ENCODE measurements around the gene CLEC10A. TPM values are rescaled to one million over a fixed set of nuclear protein-coding genes. Genes with fewer than 3 reads are reported as not detected.
"Not testable (repeated sequence)": the region's sequence is repeated elsewhere in the genome, so short reads cannot be mapped to it uniquely, and the experiment has no call there.

CLEC10A gene
- polyA plus RNA-seq, 3 donors, result 1.2 to 1.9 (median 1.6) TPM

DNA sequence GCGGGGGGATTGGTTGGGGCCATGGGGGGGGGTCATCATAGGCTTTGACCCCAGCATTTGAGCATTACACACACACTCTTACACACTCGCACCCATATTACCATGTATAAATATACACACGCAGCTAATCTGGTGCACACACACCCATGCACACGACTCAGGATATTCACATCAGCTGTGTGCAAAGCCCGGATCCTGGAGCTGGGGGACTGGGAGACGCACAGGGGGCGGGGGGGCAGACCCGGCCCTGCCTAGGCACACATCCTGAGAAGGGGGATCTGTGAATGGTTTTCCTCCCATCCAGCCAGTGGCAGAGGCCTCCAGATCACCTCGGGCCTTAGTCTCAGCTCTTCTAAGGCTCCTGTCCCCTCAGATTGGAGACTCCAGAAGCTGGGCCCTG is 28.9 kb upstream of the CLEC10A start:
- no peak for DNase-seq (ENCODE audit: low read depth in 3 of 3, low spot score in 2 of 3)

DNA sequence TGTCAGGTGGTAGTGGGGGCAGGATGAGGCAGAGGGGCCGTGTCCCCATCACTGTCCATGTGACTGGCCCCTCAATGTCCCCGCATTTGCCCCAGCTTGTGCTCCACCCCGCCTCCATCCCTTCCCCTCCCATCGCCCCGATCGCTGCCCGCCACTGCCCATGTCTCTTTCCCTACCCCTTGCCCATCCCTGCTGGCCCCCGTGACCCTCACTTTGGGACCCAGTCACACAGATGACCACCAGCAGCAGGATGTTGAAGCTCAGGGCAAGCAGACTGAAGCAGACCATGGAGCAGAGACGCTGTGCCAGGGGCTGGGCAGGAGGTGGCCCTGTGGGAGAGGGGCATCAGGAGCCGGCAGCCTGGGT is 28.5 kb upstream of the CLEC10A start:
- DNase-seq (ENCODE audit: low read depth in 3 of 3, low spot score in 2 of 3), result no peak

DNA sequence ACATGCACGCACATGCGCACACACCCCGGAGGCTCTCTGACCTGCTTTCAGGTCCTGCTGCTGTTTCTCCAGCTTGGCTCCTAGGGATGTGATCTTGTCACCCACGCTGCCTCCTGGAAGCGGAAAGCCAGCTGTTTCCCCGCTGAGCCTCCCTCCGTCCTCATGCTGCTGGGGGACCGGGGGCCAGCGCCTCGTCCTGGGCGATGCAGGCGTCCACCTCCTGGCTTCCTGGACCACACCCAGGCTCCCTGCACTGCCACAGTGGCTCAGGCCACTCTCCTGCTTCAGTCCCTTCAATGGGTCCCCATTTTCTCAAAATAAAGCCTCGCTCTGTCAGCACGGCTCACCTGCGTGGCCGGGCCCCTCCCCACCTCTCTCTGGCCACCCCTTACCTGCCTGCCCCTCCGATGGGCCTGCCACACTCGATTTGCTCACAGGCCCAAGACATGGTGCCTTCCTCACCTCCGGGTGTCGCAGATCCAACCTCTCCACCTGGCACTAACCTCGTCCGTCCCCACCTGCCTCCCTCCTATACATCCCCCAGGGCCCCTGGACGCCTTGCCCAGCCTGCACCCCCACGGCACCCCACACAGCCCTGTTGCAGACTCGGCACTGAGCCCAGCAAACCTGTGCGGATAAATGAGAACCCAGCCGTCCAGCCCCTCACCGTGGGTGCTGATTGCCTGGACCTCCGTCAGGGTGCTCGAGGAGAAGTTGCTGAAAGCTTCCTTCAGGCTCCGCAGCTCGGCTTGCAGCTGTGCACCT is 27.9 kb upstream of the CLEC10A start:
- DNase-seq (ENCODE audit: low read depth in 3 of 3, low spot score in 2 of 3), result no peak

DNA sequence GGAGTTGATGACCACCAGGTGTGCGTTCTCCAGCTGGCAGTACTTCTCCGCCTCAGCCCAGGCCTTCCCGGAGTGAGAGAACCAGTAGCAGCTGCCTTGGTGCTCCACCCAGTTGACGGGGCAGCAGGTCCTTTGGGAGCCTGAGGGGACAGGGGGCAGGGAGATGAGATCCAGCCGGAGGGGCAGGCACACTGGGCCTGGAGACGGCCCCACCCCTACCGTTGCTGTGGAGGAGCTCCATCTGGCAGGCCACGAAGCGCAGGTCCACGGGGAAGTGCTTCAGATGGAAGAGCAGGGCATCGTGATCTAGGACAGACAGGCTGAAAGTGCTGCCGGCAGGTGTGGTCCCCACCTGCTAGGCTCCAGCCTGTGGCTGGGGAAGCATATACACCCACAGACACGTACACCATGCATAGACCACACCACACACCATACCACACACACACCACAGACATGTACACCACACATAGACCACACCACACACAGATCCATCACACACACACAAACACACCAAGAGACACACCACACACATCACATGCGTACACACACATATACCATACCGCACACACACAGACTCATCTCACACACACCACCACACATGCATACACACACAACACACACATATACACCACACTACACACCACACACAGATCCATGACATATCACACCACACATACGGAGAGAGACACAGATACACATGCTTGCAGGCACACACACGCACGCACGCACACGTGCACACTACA is 27.1 kb upstream of the CLEC10A start:
- DNase-seq (ENCODE audit: low read depth in 3 of 3, low spot score in 2 of 3), result no peak

DNA sequence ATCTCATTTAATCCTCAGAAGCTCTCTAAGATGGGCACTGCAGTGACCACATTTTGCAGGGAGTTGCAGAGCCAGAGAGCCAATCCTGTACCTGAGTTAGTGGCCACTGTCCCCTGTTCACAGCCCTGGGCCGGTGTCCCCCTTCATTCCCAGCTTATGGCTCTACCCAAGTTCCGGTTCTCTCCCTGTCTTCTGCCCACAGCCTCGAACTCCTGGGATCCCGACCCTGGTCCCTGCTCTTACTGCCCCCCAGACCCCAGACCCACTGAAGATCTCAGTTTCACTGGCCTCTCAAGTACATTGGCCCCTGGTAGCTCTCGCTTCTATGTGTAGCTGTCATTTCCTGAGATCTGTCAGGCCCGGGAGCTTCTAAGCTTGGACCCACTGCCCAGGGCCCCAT is 22.4 kb upstream of the CLEC10A start:
- DNase-seq (ENCODE audit: low read depth in 3 of 3, low spot score in 2 of 3), result no peak

DNA sequence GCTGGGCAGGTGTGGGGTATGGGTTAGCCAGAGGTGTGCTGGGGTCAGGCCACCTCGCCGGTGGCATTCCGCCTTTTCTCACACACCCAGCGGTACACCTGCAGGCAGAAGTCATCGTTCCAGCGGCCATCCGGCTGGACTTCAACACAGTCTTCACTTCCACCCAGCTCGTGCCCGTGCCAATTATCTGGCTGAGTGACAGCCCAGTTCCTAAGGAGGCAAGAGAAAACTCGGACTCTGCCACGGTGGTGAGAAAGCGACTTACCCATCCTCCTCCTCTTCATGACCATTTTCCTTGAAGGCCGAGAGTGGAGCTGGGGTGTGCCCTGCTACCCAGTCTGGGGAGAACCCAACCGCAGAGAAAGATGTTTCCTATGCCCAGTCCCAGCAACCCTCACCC is 21.5 kb upstream of the CLEC10A start:
- no peak for DNase-seq (ENCODE audit: low read depth in 3 of 3, low spot score in 2 of 3)

DNA sequence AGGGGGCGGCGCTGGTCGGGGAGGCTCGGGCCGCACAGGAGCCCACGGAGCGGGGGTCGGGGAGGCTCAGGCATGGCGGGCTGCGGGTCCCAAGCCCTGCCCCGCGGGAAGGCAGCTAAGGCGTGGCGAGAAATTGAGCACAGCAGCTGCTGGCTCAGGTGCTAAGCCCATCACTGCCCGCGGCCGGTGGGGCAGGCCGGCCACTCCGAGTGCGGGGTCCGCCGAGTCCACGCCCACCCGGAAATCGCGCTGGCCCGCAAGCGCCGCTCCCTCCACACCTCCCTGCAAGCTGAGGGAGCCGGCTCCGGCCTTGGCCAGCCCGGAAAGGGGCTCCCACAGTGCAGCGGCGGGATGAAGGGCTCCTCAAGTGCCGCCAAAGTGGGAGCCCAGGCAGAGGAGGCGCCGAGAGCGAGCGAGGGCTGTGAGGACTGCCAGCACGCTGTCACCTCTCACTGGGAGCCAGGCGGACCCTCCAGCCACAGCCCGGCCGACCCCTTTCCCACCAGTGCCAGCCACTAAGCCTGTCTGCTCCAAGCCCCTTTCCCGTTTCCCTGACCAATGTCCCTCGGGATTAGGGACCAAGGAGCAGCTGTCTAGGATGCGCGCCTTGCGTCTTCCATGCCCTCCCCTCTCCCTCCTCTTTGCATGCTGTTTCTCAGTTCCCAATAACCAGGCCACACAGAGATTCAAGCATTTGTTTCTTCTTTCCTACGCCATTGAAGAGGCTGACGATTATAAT is 20.8 kb upstream of the CLEC10A start:
- DNase-seq (ENCODE audit: low read depth in 3 of 3, low spot score in 2 of 3), result not testable (repeated sequence)

DNA sequence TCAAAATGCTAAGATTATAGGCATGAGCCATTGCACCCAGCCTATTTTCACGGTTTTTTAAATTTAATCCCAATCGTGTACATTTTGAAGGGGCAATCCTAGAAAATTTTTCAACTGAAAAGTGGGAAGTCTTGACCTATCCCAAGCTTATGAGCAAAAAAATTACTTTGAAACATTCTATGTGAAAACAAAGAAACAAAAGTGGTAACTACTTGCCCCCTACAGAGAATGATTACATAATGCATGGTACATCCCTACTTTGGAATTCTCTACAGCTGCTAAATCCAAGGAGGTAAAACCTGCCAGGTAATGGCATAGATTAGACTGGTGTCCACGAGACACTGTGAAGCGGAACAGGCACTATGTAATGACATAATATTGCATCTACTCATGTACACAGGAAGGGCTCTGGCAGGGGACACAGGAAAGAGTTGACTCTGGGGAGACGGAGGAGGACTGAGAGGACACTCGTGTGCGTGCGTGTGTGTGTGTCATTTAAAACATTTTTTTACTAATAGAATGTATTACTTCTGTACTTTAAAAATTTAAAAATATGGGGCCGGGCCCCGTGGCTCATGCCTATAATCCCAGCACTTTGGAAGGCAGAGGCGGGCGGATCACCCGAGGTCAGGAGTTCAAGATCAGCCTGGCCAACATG is 18.9 kb upstream of the CLEC10A start:
- DNase-seq (ENCODE audit: low read depth in 3 of 3, low spot score in 2 of 3), result no peak

DNA sequence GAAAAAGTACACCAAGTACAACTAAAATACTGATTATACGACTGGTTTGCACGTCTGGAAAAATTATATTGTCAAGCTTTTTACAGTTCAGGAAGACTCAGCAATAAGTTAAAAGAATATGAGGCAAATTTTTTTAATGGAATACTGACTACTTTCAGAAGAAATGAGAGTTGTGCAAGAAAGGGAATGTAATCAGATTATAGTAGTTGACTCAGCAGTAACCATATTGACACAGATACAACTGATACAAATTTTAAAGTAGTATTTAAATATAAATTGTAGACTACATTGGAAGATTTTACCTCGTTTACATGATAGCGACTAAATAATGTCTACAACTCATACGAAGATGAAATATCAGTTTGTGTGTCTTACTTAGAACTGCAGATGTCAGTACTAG is 17.9 kb upstream of the CLEC10A start:
- no peak for DNase-seq (ENCODE audit: low read depth in 3 of 3, low spot score in 2 of 3)

DNA sequence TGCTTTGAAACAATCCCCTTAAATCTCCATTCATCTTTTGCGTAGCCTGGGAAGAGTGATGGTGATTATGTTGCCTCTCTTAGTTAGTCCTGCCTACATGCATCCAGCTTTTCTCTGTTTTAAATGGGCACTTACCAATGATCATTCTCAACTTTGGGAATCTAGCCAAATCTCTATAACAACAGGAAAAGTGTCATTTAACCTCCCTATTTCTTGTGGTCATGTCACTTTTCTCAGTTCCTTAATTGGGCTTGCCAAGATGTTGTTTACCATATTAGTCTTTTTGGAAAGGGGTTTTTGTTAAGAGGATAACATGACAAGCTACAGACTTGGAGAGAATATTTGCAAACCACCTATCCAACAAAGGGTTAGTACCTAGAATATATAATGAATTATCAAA is 15.6 kb upstream of the CLEC10A start:
- DNase-seq (ENCODE audit: low read depth in 3 of 3, low spot score in 2 of 3), result no peak

DNA sequence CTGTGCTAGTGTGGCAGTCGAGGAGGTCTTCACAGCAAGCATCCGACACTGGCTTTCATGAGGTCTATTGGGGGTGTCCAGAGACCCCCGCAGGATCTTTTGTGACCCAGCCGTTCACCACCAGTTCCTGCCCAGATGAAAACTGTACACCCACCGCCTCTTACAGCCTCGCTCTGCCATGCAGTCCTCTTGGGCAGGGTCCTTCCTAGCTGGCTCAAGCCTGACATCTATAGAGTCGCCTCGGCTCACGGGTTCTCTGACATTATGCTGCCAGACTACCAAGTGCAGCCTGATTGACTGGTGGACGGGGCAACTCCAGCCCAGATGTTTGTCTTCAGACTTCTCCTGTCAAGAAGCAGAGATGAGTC is 14.6 kb upstream of the CLEC10A start:
- no peak for DNase-seq (ENCODE audit: low read depth in 3 of 3, low spot score in 2 of 3)

DNA sequence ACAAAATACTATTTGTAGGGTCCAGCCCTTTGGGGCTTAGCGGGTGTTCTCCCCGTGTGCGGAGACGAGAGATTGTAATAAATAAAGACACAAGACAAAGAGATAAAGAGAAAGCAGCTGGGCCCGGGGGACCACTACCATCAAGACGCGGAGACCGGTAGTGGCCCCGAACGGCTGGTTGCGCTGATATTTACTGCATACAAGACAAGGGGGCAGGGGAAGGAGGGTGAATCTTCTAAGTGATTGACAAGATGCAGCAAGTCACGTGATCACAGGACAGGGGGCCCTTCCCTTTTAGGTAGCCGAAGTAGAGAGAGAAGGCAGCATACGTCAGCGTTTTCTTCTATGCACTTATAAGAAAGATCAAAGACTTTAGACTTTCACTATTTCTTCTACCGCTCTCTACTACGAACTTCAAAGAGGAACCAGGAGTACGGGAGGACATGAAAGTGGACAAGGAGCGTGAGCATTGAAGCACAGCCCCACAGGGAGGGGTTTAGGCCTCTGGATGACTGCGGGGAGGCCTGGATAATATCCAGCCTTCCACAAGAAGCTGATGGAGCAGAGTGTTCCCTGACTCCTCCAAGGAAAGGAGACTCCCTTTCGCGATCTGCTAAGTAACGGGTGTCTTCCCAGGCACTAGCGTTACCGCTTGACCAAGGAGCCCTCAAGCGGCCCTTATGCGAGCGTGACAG is 11.4 kb upstream of the CLEC10A start:
- not testable (repeated sequence) for DNase-seq (ENCODE audit: low read depth in 3 of 3, low spot score in 2 of 3)

DNA sequence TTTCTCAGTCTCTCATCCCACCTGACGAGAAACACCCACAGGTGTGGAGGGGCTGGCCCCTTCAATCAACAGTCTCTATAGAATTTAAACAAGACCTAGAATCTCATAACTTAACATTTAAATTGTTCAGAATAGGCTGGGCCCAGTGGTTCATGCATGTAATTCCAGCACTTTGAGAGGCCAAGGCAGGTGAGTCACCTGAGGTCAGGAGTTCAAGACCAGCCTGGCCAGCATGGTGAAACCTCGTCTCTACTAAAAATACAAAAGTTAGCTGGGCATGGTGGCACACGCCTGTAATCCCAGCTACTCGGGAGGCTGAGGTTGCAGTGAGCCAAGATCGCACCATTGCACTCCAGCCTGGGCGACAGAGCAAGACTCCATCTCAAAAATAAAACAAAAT is 9.5 kb upstream of the CLEC10A start:
- not testable (repeated sequence) for DNase-seq (ENCODE audit: low read depth in 3 of 3, low spot score in 2 of 3)

DNA sequence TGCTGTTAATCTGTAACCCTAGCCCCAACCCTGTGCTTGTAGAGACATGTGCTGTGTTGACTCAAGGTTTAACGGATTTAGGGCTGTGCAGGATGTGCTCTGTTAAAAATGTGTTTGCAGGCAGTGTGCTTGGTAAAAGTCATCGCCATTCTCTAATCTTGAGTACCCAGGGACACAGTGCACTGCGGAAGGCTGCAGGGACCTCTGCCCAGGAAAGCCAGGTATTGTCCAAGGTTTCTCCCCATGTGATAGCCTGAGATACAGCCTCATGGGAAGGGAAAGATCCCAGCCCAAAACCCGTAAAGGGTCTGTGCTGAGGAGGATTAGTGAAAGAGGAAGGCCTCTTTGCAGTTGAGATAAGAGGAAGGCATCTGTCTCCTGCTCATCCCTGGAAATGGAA is 8.4 kb upstream of the CLEC10A start:
- DNase-seq (ENCODE audit: low read depth in 3 of 3, low spot score in 2 of 3), result not testable (repeated sequence)

DNA sequence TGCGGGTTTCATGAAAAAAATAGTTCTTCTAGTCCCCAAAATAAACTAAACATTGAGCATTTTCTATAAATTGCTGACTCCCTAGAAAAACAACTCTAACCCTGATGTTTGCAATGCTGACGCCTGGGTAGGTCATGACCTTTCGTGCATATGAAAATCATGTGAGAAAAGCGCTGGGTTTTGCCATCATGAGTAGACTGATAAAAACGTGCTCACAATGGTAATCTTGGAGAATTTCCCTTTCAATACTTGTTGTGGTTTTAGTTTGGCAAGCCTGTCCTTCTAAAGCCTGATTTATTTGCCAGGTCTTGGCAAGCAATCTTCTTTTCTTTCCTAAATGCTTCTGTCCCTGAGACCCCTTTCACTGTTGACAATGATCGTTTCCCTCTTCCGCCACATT is 4.0 kb upstream of the CLEC10A start:
- DNase-seq (ENCODE audit: low read depth in 3 of 3, low spot score in 2 of 3), result no peak

DNA sequence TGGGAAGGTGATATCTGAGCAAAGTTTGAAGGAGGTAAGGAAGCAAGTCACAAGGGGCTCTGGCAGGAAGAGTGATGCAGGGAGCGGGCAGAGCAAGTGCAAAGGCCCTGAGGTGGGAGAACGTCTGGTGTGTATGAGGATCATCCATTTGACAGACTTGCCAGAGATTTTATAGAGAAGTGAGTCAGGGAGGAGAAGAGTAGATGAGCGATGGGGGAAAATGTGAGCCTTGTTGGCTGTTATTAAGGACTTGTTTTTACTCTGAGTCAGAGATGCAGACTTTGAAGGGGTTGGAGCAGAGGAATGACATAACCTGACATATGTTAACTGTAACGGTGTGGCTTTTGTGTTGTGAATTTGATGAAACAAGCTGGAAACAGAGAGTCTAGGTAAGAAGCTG is 3.5 kb upstream of the CLEC10A start:
- no peak for DNase-seq (ENCODE audit: low read depth in 3 of 3, low spot score in 2 of 3)

DNA sequence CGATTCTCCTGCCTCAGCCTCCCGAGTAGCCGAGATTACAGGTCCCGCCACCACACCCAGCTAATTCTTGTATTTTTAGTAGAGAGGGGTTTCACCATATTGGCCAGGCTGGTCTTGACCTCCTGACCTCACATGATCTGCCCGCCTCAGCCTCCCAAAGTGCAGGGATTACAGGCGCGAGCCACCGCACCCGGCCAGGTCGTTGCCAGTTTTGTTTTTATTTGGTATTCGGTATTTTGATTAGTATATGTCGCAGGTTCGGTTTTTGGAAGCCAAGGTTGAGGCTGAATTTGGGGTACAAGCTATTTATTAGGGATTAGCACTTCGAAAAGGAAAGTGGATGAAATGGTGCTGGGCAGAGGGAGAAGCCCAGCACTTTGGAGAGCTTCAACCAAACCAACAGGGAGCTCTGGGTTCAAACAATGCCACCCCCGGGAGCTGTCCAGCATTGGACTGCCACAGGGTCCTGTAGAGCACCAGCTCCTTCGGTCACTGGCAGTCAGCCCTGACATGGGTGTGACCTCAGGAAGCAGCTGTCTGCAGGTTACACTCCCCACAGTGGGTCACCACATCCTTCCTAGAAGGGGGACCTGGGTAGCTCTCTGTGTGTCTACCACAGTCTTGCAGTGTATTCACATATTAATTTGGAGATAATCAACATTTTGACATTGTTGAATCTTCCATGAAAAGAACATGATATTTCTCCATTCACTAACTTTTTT is 1.5 kb upstream of the CLEC10A start:
- no peak for DNase-seq (ENCODE audit: low read depth in 3 of 3, low spot score in 2 of 3)

DNA sequence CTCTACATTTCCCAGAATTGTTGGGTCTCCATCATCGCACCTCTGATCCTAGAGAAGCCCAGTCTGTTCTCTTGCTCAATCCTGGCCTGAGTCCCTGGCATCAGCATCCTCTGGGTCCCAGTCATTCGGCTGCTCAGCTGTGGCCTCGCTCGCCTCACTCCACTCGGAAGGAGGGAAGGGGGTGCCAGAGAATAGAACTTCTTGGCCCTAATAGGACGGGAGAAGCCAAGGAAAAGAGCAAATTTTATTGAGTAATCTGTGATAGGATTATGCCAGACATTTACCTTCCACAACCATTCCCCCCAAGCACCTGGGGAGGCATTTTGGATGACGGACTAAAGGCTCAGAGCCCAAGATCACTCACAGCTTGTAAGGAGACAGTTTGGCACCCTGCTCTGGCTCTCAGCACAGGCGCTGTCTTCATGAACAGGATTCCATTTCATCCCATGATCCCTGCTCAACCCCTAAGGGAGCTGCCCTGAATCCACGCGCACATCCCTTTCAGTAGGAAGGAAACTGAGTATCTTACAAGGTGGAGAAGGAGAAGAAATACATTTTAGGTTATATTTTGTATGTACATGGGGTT is 498 bp upstream of the CLEC10A start:
- DNase-seq (ENCODE audit: low read depth in 3 of 3, low spot score in 2 of 3), result no peak

DNA sequence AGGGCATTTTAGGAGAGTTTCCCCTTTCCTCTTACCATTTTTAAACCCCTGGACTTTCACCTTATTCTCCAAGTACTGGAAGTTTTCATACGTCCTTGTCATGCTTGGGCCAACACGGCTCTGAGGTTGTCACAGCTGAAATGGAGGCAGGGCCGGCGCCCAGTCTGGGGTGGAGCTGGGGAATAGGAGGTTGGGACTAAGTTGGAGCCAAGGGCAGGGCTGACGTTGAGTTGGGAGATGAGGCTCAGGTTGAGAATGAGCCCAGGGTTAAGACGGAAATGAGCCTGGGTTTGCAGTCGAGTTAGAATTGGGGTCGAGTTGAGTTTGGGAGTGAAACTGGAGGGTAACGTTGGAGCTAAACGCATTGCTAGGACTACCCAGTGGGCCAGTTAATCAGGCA is 1.3 kb downstream of the CLEC10A start:
- DNase-seq (ENCODE audit: low read depth in 3 of 3, low spot score in 2 of 3), result no peak
